ENCODE results near the gene SLC35F2.
"Not testable (repeated sequence)": the region's sequence is repeated elsewhere in the genome, so short reads cannot be mapped to it uniquely, and the experiment has no call there.

SLC35F2 gene

DNA sequence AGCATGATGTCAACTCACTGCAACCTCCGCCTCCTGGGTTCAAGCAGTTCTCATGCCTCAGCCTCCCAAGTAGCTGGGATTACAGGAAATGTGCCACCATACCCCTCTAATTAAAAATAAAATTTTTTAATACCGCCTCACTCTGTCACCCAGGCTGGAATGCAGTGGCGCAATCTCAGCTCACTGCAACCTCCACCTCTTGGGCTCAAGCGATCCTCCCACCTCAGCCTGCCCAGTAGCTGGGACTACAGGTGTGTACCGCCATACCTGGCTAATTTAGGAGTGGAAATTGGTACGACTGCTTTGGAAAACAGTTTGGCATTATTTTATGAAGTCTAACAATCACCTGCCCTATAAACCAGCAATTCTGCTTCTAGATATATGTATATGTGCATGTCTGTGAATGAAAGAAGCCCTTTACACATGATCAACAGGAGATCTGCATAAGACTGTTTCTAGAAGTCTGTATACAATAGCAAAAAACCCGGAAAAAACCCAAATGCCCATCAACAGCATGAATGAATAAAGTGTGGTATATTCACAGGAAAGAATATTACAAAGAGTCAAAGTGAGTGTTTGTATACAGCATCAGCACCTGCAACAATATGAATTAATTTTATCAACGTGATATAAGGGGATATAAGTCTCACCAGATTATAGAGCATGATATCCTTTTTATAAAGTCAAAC, 16.0 kb downstream of the SLC35F2 start:
- no peak for DNase-seq (ENCODE audit: low read depth in 2 of 2)

DNA sequence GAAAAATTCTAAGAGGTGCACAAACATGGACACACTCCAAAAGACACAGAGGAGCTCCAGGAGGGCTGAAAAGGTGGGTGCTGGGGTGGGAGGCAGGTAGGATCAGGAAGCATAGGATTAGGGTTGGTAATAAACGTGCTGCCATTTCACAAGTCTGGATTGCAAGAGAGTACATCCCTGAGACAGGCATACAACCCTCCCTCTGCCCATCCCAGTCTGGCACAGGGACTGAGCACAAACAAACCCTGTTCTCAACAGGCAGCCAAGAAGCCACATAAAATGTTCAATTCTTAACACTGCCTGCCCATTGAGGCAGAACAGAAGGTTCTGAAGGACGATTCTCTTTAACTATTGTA, 18.5 kb downstream of the SLC35F2 start:
- no peak for DNase-seq (ENCODE audit: low read depth in 2 of 2)

DNA sequence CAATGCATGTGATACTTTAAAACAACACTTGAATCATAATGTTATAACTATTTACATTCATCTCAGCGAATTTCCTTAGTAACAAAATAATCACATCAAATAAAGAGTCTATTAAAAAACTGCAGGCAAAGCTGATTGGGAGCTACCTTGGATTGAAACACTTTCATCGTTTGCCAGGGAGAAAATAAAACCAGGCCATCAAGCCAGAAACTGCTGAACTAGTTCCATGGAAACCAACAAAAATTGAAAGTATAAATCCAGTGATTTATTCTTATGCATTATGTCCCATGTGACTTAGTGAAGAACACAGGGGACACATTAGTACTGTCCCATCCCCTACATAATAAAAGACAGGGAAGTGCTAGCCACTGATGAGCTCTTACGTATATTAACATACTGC, 21.7 kb downstream of the SLC35F2 start:
- no peak for DNase-seq (ENCODE audit: low read depth in 2 of 2)

DNA sequence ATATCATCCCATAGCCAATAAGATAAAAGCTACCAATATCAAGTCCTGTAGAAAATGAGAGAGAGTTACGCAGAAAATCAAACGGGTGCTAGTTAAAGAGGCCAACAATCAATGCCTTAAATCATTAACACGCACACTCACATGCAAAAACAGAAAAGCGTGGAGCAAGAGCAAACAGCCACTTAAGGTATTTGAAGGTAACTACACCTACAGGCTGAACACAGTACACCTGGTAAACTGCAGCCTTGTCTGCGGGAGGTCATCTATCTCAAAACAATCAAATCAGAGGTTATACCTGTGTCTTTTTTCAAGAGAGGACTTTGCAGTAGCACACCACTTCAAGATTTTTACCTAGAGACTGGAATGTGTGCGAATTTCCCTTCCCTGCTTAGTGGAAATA, 23.6 kb downstream of the SLC35F2 start:
- no peak for DNase-seq (ENCODE audit: low read depth in 2 of 2)

DNA sequence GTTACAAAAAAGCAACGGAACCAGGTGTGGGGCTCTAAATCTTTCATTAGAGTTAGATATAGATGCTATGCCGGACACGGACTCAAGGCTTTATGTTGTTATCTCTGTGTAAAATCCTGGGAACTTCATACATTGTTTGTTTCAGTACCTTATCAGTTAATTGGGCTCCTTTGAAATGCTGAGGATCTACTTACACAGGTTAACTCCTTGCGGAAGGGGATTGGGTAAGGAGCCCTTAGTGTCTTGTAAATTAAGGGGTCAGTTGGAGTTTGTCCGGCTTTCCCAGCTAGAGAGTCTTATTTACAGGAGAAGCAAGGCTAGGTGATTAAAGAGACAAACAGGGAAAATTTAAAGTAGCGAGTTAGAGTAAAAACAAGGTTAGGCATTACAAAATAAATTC, 24.7 kb downstream of the SLC35F2 start:
- not testable (repeated sequence) for DNase-seq (ENCODE audit: low read depth in 2 of 2)

DNA sequence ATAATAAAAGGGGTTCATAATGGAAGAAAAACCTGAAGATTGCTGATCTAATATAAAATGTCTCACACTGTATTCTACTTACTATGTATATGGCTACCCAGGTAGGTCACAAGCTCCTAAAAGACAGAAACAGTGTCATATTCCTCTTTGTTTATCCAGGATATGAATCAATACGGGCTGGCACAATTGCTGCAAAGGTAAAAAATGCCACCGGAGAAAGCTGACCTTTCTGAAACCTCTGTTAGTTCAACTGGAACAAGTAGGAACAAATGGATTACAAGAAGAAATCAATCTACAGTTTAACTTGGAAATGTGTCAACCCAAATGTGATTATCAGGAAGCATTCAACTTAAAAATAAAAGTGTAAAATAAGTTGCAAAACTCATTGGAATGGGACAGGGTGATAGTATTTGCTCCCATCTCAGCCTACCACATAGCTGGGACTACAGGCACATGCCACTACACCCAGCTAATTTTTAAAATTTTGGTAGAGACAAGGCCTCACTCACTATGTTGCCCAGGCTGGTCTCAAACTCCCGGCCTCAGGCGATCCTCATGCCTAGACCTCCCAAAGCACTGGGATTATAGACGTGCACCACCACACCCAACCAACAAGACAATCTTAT, 27.6 kb downstream of the SLC35F2 start:
- DNase-seq (ENCODE audit: low read depth in 2 of 2): no peak

DNA sequence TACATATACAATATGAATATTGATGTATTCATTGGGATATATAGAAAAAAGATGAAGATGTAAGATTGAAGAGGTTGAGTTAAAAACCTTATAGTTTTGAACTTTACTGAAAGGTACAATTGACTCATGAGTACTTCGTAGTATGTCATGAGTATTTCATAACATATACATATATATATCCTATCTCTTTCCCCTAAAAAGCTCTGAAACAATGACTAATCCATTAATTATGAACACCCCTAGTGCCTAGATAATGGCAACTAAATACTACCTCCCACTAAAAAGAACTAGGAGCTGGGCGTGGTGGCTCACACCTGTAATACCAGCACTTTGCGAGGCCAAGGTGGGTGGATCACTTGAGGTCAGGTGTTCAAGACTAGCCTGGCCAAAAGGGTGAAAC, 31.5 kb downstream of the SLC35F2 start:
- no peak for DNase-seq (ENCODE audit: low read depth in 2 of 2)

DNA sequence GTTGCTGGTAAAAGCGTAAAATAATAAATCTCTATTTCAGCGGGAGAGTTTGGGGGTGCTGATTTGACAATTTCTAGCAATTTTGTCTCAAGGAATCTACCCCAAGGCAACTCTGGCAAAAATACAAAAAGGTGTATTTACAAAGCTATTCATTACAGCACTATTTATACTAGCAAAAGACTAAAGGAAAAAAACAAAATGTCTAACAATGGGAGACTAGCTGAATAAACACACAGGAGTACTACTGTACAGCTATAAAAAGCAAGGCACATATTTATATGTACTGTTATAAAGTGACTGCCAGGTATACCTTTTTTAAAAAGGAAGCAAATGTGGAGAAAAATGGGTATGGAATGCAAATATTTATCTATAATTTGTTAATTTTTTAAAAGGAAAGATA, 32.7 kb downstream of the SLC35F2 start:
- DNase-seq (ENCODE audit: low read depth in 2 of 2): no peak

DNA sequence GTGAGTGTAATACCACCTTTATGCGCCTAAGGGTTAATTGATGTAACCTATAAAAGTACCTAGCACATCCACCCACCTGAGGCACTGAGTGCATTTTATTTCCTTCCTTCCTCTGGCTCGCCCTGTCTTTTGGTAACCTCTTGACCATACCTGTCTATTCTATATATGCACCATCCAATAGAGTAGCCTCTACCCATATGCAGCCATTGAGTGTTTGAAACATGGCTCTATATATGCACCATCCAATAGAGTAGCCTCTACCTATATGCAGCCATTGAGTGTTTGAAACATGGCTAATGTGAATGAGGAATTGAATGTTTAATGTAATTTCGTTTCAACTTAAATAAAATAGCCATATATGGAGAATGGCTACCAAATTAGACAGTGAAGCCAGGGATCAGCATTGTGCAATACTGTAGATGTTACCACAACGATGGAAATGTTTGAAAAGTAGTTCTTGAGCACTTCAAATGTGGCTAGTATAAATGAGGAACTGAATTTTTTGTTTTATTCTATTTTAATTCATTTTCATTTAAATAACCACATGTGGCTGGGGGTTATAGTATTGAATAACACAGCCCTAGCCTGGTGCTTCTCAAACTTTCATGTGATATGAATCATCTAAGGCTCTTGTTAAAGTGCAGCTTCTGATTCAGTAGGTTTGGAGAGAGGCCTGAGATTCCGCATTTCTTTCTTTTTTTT, 33.8 kb downstream of the SLC35F2 start:
- DNase-seq (ENCODE audit: low read depth in 2 of 2): no peak

DNA sequence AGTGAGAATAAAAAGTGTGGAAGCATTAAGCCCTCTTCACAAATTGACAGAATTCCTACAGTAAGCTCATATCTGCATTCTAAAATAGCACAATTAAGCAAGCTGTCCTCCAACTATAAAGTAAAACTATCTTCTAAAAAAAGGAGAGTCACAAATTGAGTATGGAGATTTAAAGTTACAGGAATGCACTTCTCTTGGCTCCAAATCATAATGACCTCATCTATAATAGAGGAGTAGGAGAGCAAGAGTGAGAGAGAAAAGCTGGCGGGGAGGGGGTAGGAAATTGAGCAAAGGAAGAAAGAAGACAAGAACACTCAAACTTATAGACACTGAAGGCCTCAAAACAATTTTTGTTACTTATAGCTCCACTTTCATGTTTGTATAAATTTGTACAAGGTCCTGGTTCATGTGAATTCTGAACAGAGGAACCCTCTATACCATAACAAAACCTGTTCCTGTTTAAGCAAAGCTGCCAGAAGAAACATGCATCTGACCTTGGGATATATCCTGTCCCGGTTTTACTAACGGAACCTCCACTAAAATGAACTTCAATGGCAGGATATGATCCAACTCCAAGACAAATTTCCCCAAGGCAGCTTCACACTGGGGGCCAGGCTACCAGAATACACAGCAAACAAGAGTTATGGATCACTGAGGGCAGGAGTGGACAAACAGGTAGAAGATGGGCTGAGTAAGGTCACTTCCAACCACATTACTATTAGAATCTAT, 37.2 kb downstream of the SLC35F2 start:
- no peak for DNase-seq (ENCODE audit: low read depth in 2 of 2)

DNA sequence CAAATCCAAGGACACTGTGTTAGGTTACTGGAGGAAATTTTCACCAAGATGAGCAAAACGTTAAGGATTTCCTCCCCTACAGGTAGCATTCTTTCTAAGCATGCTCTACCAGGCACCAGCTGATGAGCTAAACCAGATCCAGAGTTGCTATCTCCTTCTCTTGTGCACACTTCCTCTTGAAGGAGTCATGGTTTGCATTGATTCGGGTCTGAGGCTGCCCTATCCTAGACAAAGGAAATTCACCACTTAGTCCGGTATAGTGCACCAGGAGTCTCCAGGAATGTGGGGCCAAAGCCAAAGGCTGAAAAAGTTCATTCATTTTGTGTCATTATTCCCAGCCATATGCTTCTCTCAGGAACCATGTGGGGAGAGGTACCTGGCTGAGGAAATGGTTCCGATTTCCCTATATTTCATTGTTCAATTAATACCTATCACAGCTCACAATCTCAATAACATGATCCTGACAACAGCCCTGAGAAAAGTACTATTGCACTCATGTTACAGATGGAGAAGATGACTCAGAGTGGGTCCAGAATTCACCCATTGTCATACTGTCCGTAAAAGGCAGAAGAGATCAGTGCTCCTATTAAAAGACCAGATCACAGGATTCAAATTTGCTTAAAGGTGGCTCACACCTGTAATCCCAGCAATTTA, 39.1 kb downstream of the SLC35F2 start:
- no peak for DNase-seq (ENCODE audit: low read depth in 2 of 2)

DNA sequence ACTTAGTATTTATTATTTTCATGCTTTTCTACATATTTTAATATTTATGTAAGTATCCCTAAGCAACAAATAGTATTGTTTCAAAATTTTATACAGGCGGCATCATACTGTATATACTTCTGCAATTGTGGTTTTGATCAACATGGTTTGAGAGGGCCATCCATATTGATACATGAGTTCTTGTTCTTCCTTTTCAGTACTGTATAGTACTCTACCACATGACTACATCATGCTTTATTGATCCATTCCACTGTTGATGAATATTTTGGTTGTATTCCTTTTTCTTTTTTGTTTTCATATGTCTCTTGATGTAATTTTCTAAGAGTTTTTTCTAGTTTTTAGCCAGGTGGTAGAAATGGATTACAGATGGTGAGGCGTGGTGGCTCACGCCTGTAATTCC, 40.1 kb downstream of the SLC35F2 start:
- no peak for DNase-seq (ENCODE audit: low read depth in 2 of 2)

DNA sequence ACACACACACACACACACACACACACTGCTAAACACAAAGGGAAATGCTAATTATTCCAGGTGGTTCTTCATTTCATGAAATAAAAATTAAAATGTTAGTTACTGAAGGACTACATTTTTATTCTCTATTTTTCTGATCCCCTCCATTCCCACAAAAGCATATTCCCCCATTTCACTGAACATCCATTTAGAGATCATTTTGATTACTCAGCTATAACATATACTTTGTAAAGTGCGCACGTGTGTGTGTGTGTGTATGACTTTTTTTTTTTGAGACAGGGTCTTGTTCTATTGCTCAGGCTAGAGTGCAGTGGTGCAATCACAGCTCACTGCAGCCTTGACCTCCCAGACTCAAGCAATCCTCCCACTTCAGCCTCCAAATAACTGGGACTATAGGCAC, 42.6 kb downstream of the SLC35F2 start:
- DNase-seq (ENCODE audit: low read depth in 2 of 2): no peak

DNA sequence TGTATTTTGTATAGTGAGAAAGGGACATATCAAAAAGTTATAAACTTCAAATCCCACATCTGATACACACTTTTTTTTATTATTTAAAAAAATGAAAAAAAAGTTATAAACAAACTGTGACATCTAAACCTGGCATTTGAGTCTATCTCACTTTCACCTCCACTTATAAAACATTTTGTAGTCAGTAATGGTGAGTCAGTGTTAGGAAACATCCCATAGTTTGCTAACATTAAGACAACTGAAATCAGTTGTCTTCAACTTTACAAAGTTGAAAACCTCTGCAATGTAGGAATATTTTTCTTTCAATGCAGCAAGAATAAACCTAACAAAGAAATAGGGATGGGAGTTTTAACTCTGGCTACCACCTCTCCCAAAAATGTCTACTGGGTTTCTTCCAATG, 47.7 kb downstream of the SLC35F2 start:
- no peak for DNase-seq (ENCODE audit: low read depth in 2 of 2)

DNA sequence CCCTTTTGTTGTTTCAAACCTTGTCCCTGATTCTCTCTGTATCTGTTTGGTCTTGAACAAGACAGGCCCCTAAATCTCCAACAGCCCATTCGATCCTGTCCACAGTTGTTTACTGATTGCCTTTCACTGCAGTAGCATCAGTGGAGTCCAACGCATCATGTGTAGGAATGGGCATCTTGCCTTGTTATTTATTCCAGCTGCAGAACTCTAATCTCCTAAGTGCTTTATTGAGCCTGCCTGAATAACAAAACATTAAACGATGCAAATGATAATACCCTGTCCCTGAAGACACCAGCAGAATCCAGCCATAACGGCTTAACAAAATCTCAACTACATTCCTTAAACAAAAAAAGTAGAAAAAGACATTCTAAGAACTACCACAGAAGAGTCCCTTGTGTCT, 50.1 kb downstream of the SLC35F2 start:
- no peak for DNase-seq (ENCODE audit: low read depth in 2 of 2)

DNA sequence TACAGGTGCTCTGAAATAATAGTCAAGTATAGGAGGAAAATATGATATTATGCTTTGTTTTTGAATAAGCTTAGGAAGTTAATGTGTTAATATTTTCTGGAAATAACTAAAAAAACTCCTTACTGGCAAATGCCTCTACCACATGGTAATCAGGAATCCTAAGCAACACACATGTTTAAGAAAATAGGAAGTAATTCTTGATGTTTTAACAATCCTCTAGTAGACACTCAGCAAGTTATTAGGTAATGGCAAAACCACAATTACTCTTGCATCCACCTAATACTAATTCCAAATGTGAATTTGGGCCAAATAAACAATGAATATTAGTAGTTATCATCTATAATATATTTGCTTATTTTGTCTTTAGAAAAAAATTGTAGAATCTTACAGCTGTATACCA, 53.6 kb downstream of the SLC35F2 start:
- no peak for DNase-seq (ENCODE audit: low read depth in 2 of 2)

DNA sequence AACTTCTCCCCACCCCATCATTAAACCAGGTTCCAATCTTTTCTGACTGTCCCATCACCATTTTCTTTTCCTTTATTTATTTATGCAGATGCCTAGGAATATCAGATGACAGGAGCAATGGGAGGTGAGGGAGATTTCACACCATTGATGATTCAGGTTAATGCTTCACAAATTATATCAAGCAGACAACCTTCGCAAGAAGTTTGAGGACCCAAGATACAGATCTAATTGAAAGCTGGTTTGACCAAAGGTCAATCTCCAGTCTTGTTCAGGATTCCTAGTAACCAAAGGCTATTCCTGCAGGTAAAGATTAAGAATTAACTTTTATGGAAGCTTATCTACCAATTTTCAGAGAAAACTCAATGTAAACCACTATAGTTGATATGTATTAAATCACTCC, 54.4 kb downstream of the SLC35F2 start:
- DNase-seq (ENCODE audit: low read depth in 2 of 2): no peak

DNA sequence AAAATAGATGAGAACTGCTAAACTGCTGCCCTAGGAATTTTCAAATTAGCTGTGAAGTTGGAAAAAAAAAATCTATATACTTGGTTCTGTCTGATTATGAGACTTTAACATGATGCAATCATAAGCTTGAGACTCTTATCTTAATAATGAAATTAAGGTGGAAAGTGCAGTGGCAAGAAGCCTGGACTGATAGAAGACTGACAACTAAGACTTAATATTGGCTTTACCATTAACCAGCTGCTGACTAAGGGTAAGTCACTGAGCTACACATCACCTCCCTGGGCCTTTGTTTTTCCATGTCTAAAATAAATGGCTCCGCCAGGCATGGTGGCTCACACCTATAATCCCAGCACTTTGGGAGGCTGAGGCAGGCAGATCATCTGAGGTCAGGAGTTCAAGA, 56.9 kb downstream of the SLC35F2 start:
- DNase-seq (ENCODE audit: low read depth in 2 of 2): no peak

DNA sequence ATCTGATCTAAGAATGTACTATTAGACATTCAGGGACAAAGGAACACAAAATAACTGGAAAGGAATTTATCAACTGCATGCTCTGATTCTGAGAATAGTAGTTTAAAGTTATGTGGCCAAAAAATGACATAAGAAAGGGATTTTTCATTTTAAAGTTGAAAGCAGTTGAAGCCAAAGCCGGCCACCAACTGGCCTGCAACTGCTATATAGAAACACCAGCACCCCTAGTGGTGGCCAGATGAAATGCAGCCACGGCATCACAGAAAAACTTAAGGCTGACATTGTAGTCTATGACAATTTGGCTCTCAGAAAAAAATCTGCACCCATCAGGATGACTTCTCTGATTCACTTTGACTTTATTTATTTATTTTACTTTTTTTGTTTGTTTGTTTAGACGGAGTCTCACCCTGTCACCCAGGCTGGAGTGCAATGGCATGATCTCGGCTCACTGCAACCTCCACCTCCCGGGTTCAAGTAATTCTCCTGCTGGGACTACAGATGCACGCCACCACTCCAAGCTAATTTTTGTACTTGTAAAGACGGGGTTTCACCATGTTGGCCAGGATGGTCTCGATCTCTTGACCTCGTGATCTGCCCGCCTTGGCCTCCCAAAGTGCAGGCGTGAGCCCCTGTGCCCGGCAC, 59.2 kb downstream of the SLC35F2 start:
- peak; percentile 12 to 39 for DNase-seq (ENCODE audit: low read depth in 2 of 2)

DNA sequence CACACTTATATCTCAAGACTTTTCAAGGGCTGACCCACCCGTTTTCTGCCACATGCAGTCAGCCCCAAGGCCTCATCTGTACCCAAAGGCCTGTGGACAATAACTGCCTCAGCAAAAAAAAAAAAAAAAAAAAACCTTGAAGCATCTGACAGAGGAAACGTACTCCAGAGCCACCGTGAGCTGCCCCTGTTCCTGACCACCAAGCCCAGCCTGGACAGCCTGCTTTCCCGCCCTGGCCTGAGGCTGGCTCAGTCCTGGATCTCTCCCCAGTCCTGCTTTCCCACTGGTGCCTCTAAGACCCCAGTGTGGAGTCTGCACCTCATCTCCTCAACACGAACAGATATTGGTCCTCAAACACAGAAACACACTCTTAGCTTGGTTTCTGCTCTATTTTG, 66.5 kb downstream of the SLC35F2 start:
- no peak for DNase-seq (ENCODE audit: low read depth in 2 of 2)

DNA sequence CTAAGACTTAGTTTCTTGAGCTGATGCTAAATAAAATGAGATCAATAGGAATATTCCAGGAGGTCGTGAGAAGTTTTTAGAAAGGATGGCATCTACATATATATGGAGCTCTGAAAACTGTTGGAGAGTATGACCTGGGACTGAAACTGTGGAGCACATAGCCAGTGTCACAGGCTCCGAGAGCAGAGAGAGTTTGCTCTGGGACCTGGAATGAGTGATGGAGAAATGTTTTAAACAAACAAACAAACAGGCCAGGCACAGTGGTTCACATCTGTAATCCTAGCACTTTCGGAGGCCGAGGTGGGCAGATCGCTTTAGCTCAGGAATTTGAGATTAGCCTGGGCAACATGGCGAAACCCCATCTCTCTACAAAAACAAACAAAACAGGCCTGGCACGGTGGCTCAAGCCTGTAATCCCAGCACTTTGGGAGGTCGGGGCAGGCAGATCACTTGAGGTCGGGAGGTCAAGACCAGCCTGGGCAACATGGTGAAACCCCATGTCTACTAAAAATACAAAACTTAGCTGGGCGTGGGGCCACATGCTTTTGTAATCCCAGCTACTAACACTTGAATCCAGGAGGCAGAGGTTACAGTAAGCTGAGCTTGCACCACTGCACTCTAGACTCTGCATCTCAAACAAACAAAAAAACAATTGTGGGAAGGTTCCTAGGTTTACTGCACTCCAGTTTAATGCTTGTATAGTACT, 67.1 kb downstream of the SLC35F2 start:
- no peak for DNase-seq (ENCODE audit: low read depth in 2 of 2)
